ENCODE results near the gene ZDHHC18.
A peak's percentile ranks its signal among the peaks of the same experiment; 100 is the strongest.
"Not testable (repeated sequence)": the region's sequence is repeated elsewhere in the genome, so short reads cannot be mapped to it uniquely, and the experiment has no call there.

ZDHHC18 gene

DNA sequence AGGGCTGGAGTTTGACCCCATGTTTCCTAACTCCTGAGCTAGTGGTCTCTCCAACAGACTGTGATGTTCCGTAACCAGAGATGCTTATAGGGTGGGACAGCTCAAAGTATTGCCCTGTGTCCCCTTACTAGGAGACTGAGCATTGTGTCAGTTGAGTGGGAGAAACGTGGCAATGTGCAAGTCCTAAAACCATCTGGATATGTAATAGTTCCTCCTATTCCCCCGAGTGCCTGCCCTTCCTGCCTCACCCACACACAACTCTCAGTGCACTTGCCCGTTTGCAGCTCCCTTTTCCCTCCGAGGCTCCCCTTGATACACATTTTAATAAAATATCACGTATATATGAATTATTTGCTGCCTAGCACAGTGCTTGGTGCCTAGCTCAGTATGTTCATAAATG lies 35.3 kb upstream of the ZDHHC18 start:
- no peak for DNase-seq (ENCODE audit: low spot score)

DNA sequence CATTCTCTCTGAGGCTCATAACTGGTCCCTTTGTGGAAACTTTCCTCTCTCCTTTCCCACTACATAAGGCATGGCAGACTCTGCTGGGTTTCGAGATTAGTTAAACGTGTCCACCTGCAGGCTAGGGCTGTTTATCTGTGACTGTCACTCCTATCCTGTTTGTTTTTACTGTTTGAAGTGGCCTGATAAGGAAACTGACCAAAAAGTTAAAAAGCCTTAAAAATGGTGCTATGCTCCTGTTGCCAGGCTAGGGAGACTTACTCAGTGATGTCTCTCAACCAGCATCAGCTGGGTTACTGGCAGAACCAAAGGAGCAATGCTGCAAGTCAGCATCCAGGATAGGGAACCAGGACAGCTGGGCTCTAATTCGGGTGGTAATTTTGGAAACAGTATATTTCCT lies 34.9 kb upstream of the ZDHHC18 start:
- no peak for DNase-seq (ENCODE audit: low spot score)

DNA sequence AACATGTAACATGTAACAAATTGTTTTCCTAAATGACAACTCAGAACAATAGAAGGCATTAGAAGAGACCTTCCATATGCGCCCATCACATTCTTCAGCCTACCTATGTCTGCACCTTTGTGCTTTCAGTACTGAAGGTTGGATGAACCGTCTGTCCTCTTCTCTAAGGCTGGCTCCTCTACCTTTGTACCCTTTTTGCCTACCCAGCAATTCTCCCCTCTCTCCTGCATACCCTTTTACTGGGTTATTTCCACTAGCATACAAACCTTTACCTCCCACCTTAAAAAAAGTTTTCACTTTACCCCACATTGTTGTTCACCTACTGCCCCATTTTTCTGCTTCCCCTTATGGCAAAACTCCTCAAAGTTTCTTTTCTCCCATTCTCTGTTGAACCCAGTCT lies 33.6 kb upstream of the ZDHHC18 start:
- no peak for DNase-seq (ENCODE audit: low spot score)

DNA sequence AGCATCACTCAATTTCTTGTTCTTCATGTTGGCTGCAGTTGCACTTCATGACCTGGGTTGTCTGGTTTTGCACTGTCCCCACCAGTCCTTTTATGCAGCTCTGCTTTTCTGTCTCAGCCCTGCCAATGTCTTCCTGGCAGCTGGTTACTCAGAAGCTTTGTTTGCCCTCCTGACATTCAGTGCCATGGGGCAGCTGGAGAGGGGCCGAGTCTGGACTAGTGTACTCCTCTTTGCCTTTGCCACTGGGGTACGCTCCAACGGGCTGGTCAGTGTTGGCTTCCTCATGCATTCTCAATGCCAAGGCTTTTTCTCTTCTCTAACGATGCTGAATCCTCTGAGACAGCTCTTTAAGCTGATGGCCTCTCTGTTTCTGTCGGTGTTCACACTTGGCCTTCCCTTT lies 32.1 kb upstream of the ZDHHC18 start:
- DNase-seq (ENCODE audit: low spot score): no peak

DNA sequence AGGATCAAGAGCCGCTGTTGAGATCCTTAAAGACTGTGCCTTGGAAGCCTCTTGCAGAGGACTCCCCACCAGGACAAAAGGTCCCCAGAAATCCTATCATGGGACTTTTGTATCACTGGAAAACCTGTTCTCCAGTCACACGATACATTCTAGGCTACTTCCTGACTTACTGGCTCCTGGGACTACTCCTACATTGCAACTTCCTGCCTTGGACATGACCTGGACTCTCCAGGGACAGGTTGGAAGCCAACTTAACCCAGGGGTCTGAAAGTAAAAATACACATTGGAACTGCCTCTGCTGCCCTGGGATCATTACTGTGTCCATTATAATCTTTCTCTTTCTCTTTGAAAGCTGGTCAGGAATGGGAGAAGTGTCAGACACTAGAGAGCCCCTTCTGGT lies 28.9 kb upstream of the ZDHHC18 start:
- no peak for DNase-seq (ENCODE audit: low spot score)

DNA sequence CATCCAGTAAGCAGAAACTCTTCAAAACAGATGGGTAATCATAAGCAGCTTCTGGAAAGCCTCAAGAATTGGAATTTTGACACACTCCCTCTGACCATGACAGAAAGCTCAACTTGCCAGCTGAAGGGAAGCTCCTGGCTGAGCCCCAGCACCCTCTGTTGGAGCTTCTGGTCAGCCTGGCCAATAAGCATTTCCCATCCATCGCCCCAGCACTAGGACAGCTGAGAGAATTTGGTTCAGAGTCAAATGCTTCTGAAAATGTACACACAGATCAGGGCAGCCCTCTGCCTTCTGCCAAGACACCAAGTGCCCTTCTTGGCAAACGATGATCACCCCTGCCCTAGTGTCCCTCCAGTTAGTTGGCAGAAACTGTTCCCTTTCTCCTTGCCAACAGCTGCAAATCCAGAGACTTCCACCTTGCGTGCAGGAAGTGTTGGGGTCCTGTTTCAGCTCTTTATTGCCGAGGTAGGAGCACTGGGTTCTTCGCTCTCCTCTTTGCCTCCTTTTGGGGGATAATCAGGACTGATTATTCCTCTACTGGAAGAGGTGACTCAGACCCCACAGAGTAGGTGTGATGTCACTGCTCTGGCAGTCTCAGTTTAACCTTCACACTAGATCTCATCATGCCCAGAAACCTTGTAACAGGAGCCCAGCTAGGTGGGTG lies 26.9 kb upstream of the ZDHHC18 start:
- DNase-seq (ENCODE audit: low spot score): peak; percentile 88

DNA sequence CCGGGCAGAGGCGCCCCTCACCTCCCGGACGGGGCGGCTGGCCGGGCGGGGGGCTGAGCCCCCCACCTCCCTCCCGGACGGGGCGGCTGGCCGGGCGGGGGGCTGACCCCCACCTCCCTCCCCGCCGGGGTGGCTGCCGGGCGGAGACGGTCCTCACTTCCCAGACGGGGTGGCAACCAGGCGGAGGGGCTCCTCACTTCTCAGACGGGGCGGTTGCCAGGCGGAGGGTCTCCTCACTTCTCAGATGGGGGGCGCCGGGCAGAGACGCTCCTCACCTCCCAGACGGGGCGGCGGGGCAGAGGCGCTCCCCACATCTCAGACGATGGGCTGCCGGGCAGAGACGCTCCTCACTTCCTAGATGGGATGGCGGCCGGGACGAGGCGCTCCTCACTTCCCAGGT lies 22.6 kb upstream of the ZDHHC18 start:
- DNase-seq (ENCODE audit: low spot score): not testable (repeated sequence)

DNA sequence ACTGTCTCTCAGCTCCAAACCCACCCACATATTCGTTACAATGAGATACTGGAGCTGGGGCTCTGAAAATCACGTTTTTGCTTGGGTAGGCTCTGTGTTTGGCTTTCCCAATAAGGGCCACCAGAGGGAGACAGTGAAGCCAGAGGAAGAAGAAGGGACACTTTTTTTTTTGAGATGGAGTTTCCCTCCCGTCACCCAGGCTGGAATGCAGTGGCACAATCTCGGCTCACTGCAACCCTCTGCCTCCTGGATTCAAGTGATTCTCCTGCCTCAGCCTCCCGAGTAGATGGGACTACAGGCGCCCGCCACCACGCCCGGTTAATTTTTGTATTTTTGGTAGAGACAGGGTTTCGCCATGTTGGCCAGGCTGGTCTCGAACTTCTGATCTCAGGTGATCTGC lies 16.4 kb upstream of the ZDHHC18 start:
- DNase-seq (ENCODE audit: low spot score): peak; percentile 80

DNA sequence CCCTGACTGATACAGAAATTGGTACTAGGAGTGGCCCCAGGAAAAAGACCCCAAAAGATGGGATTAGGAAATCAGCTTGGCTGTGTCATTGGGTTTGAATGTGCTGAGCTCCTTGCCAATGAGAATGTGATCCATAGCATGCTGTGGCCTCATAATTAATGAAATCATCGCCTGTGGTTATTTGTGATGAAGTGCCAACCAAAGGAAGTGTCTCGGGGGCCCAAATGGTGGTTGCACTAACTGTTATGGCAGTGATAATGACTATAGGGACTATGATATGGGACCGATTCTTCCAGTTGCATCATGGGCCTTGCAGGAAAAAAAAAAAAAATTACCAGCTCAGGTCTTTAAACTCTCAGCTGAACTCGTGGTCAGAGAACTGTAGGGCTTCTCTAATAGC lies 15.4 kb upstream of the ZDHHC18 start:
- no peak for DNase-seq (ENCODE audit: low spot score)

DNA sequence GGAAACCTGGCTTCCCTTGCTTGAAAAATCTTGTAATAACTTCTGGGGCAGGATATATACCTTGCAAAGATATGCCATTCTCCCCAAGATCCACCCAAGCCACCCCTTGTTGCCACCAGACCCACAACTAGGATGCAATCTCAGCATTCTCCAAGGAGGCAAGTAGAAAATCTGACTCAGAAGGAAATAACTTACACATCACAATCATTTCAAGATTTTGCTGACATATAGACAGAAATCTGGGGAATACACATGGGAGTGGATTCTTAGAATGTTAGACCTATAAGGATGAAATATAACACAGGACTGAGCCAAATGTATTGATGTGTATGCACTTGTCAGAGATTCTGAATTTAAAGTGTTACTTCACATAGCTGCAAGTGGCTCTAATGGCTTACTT lies 14.8 kb upstream of the ZDHHC18 start:
- DNase-seq (ENCODE audit: low spot score): no peak

DNA sequence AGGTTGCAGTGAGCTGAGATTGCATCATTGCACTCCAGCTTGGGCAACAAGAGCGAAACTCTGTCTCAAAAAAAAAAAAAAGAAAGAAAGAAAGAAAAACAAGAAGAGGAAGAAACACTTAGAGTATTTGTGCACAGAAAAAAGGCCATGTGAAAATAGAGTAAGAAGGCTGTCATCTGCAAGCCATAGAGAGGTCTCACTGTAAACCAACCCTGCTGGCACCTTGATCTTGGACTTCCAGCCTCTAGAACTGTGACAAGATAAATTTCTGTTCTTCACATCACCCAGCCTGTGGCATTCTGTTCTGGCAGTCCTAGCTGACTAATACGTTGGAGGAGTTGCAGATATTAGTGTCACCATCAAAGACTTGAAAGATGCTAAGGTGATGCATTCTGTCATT lies 12.1 kb upstream of the ZDHHC18 start:
- no peak for DNase-seq (ENCODE audit: low spot score)

DNA sequence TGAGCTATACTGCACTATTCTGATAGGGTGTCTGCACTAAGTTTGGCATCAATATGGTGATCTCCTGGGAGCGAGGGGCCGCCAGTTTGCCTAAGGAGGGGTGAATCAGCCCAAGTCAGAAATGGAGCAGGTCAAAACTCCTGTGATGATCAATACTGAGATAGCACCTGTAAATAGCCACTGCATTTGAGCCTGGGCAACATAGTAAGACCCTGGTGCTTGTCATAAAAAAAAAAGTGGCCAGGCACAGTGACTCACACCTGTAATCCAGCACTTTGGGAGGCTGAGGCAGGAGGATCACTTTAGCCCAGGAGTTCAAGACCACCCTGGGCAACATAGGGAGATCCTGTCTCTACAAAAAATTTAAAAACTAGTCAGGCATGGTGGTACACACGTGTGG lies 11.6 kb upstream of the ZDHHC18 start:
- no peak for DNase-seq (ENCODE audit: low spot score)

DNA sequence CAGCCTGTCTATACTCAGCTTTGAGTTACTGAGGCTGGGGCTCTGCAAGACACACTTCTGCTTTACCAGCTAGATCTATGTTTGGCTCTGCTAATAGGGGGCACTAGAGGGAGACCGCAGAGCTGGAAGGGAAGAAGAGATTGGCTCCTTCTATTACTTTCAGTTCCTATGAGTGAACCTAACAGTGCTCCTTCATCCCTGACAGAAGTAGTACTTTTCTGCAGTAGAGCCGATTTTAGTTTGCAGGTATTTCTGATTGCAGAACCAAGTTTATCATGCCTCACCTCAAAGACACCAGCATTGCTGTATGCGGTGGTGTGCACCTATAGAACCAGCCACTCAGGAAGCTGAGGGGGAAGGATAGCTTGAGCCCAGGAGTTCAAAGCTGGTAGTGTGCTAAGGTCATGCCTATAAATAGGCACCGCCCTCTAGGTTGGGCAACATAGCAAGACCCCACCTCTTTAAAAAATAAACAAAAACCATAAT lies 5.7 kb upstream of the ZDHHC18 start:
- no peak for DNase-seq (ENCODE audit: low spot score)

DNA sequence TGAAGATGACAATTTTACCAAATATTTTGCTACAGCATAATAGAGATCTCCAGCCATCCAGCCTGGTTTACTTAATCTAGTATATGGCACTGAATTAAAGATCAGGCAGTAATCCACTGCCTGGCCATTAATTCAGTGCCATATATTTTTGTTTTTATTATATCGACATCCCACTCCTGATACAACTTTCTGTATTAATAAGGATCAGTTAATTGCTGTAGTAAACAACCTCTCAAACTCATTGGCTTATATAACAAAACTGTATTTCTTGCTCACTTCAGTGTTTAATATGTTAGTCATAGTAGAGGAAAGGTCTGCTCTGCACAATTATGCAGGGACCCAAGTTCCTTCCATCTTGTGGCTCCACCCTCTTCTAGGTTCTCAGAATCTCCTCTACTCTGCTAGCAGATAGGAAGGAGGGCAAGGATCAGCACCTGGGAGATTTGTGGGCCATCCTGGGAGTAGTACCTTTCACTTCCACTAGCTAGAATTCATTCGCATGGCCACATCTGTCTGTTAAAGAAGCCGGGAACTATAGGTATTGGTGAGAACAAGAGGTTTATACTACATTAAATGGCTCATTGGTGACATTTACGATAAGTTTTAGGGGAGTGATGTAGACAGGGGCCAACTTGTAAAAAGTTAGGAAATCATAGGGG lies 3.6 kb upstream of the ZDHHC18 start:
- no peak for DNase-seq (ENCODE audit: low spot score)

DNA sequence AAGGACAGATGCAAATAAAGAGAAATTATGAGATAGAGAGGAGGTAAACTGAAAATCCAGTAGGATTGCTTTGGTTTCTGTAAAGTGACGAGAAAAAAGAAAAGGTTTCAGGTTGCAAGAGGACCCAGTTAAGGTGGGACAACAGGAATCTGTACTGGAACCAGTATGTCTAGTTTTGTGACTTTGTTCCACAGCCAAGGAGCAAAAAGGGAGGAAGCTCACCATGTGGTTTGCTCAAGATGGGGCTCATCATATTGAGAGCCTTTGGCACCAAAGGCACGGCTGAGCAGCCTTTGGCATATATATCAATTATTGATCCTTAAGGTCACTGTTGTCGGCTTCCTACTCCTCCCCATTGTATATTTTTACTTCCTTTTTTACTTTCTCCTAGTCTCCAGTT lies 1.8 kb upstream of the ZDHHC18 start:
- DNase-seq (ENCODE audit: low spot score): no peak

DNA sequence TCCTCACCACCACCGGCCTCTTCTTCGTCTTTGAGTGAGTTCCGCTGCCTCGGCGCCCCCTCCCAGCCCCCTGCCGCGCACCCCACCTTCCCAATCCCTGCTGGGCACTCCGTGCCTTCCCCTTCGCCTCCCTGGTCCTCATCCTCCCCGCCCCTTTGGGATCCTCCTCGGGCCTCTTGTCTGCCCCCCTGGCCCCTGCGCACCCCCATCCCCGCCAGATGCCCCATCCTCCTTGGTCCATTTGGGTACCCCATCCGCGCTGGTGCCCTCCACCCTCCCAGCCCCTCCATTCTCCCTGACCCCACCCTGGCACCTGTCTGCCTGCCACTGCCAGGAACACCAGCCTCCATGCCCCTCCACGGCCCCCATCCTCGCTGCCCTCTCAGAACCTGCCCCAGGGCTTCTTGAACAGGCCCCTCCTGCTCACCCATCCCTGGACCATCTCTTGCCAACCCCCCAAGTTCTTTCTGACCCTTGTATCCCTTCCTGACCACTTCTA lies 667 bp downstream of the ZDHHC18 start:
- no peak for DNase-seq (ENCODE audit: low spot score)

DNA sequence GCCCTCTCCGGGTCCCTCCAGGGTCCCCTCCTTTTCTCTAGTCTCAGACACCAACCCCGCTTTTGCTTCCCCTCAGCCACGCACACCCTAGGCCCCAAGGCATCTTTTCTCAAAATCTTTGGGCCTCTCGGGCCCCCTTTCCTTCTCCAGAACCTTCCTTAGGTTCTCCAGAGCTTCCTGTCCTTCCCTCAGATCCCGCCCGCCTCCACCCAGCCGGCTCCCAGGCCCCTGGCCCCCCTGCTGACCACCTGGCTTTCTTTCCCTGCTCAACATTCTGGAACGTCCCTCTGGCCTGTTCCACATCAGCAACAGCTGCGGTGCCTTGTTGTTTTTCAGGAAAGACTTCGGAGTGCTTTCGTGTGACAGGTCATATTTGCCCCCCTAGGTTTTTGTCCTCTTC lies 1.2 kb downstream of the ZDHHC18 start:
- no peak for DNase-seq (ENCODE audit: low spot score)

DNA sequence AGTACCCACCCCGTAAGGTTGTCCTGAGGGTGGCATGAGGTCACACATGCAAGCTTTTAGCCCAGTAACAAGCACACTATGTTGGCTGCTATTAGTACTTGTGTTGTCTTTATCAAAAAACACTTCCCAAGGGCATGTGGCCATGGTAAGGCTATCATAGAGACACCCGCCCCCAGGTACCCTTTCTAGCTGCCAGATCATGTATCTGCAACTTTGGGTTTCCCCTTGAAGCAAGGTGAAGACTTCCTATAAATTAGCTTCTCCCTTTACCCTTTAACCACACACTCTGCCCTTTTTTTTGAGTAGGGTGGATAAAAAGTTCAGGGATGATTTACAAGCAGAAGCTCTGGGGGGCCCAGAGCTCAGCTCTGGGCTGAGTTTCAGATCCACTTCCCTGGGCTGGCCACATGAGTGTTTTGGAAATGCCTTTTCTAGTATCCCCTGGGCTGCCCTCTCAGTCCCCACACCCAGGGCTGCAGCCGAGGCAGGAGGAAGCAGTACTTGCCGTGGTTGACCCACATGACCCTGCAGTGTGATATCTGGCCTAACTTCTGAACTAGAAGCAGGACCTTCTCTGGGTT lies 2.0 kb downstream of the ZDHHC18 start:
- no peak for DNase-seq (ENCODE audit: low spot score)

DNA sequence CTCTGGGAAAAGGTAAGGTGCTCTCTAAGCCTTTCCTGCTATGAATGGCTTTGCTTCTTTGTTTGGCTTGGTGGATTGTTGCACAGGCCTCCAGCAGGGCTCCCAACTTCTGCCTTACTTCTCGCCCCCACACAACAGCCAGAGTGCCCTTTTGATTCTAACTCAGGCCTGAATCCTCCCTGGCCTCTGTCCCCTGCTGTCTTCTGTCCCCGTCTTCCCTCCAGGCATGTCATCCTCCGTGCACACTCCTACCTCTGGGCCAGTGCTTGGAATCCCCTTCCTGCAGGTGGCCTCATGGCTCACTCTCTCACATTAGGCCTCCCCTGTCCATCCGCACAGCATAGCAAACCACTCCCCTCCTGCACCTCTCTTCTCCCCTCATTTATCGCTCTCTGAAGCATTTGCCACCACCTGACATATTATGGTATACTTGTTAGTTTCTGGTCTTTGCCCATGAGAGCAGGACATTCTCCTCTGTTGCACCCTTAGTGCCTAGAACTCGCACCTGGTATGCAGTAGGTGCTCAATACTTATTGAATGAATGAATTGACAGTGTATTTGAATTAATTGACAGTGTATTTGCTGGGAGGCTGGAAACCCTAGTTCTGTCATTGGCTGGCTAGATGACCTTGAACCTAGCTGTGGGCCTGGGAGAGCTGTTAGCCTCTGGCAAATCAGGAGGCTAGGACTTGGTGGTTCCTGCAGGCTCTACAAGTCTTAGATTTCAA lies 2.9 kb downstream of the ZDHHC18 start:
- DNase-seq (ENCODE audit: low spot score): no peak

DNA sequence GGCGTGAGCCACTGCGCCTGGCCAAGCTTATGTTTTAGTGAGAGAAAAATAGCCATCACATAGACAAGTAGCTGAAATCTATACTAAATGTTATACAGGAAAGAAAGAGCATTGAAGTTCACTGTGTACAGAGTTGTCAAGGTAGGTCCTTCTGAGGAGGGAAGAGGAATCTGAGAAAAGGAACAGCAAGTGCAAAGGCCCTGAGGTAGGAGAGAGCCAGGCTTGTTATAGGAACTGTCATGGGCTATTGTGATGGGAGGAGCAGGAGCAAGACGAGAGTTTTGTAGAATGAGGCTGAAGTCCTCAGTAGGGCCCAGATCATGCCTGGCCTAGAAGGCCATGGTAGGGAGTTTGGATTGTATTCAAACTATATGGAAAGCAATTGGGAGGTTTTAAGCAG lies 4.6 kb downstream of the ZDHHC18 start:
- DNase-seq (ENCODE audit: low spot score): no peak

DNA sequence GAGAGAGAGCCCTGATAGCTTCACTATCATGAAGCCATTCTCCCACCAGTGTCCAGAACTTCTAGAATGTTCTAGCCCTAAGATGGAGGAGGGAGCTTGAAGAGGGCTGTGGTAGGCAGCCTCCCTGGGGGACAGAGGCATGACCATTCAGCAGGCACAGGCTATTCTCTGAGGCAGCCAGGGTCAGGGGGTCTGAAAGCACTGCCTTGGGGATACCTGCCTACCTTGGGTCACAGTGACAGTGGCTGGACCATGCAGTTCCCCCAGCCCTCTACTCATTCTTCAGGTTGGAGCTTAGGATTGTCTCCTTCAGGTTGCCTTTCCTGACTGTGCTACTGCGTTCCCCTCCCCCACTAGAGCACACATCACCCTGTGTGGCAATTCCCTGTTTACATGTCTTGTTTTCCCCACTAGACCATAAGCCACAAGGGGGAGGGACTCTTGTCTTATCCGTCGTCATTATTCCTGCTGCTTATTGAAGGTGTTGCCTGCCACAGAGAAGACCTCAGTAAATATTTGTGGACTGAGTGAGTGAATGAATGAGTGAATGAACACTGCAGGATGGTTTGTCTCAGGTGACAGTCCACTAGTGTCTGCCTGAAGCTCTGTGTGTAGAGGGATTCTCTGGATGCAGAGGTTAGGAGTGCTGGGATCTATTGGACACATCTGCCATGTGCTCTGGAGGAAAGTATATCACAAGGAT lies 5.2 kb downstream of the ZDHHC18 start:
- DNase-seq (ENCODE audit: low spot score): no peak

Data from AG08395 (cell line).